Right lobe of liver (tissue), 6 donors: ENCODE results near the gene SPECC1L. TPM values are rescaled to one million over a fixed set of nuclear protein-coding genes. Genes with fewer than 3 reads are reported as not detected.

ENCODE experiments used
- ATAC-seq, 4 donors: fragments of 200-7000 bp; cut with Tn5 transposase; one replicate each; pipeline ENCODE4 v1.9.1; 2020; ENCODE audit warnings: mild to moderate bottlenecking in 4 of 4, moderate library complexity in 4 of 4
- DNase-seq, 3 donors: peaks; one replicate each; pipeline ENCODE4 v3.0.0-alpha.2; 2020
- H3K27ac ChIP-seq, 3 donors: fragments of 200-600 bp; one replicate each; pipeline ENCODE4 v1.8.0; 2022
- H3K27me3 ChIP-seq, 2 donors: fragments of 200-600 bp; one replicate each; pipeline ENCODE4 v1.8.0; 2022
- H3K36me3 ChIP-seq, 4 donors: fragments of 200-600 bp; sonication (generic) in 1 of 4; one replicate each; pipeline versions ENCODE4 v1.5.1 to v1.8.0; 2017 to 2022; ENCODE audit warnings: control low read depth in 1 of 4
- H3K4me1 ChIP-seq, 4 donors: fragments of 200-600 bp; sonication (generic) in 1 of 4; one replicate each; pipeline versions ENCODE4 v1.5.1 to v1.8.0; 2017 to 2022; ENCODE audit warnings: control low read depth in 1 of 4
- H3K4me3 ChIP-seq, 3 donors: fragments of 200-600 bp; one replicate each; pipeline ENCODE4 v1.8.0; 2022
- H3K9me3 ChIP-seq, 4 donors: fragments of 200-600 bp; sonication (generic) in 1 of 4; one replicate each; pipeline versions ENCODE4 v1.5.1 to v1.8.0; 2017 to 2022; ENCODE audit warnings: control low read depth in 1 of 4
- CTCF ChIP-seq, 4 donors: fragments of 200-600 bp in 3 of 4; fragments of 450-650 bp in 1 of 4; IDR thresholded peaks; one replicate each; pipeline versions ENCODE4 v1.5.1 to v1.8.0; 2016 to 2022; ENCODE audit warnings: antibody characterized with exemption in 4 of 4, mild to moderate bottlenecking in 2 of 4
- POLR2A ChIP-seq: fragments of 450-650 bp; IDR thresholded peaks from one replicate; pipeline ENCODE4 v1.6.1; 2017; ENCODE audit warnings: antibody characterized with exemption, mild to moderate bottlenecking
- WGBS: methylation state at CpG from one replicate; pipeline ENCODE4 v1.1.6; 2018; ENCODE audit warnings: low coverage, low lambda C conversion rate; ENCODE audit not compliant: insufficient coverage; ENCODE audit errors: missing lambda C conversion rate; 5-methylcytosine and 5-hydroxymethylcytosine counted together
- intact Hi-C, 2 donors: fragments of 100-400 bp; cut with DNase I; formaldehyde crosslinking; loops; one replicate each; pipeline versions ENCODE4 v1.11.2 to v1.14.1; 2022
- total RNA-seq, 6 experiments: library from RNA; depleted of rRNA in 2 of 6; stranded (reverse); fragments of >200 nt in 2 of 6; fragmentation: NEBNext Ultra II Directional in 3 of 6; extraction: Animal tissue kit (Norgen Biotek cat#: 25700) in 3 of 6; gene quantifications; one replicate each; pipeline versions ENCODE4 v1.1.0 to v1.2.4, GENCODE V29; 2016 to 2023
- donor health status: DM: no; HTN: yes; CAD: no.
- donor health status: DM: no; HTN: no; CAD: no.
- donor health status: DM: no; HTN: no; CAD: no.
- donor health status: DM: no; HTN: yes; CAD: no.
- donor health status: DM: no; HTN: yes; CAD: no.

Gene SPECC1L
- total RNA-seq, 6 experiments from 2014 or later: 16.3 to 26.4 (median 24.2) TPM

GRCh38 chr22:24455751-24456426, 185.3 kb downstream of the SPECC1L start:
- Histone ChIP-seq H3K27me3 (no peaks in the 10 kb centered on the region), H3K4me1 (peaks cover 0 to 13% (median 3%) of the 10 kb centered on the region in 4 donors), H3K4me3 (no peak overlapping the region), H3K27ac (no peak overlapping the region), H3K9me3 (no peaks in the 10 kb centered on the region), H3K36me3 (peaks cover 0 to 13% (median 3%) of the 10 kb centered on the region in 4 donors)
- intact Hi-C loops: no loop called here
- DNase-seq (peak; percentile 65 to 85 (median 82)), ATAC-seq (peak; percentile 84 to 87 (median 86))
- TF ChIP-seq POLR2A (no peak), CTCF (IDR thresholded peaks at IDR 0.05) (no peak)
- 34% methylated on average over 9 of the region's 9 CpGs for WGBS

DNA sequence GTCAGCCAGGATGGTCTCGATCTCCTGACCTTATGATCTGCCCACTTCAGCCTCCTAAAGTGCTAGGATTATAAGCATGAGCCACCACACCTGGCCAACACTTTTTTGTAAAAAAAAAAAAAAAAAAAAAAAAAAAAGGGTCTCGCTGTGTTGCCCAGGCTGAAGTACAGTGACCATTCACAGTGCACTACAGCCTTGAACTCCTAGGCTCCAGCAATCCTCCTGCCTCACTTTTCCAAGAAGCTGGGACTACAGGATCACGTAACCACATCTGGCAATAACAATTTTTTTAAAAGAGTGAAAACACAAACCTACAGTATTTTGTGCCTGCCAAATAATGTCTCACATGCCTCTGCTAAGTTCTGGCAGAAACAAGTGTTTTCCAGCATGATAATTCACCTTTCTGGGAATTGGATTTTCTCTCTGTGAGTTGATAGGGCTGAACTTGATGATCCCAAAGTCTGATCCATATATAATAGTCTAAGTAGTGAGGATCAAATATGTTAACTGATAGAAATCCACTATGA, 187.3 kb downstream of the SPECC1L start:
- TF ChIP-seq CTCF (IDR thresholded peaks at IDR 0.05): no peak
- no peak for TF ChIP-seq POLR2A
- H3K27me3 ChIP-seq: no peaks in the 10 kb centered on the region
- peaks cover 0 to 13% (median 5%) of the 10 kb centered on the region in 4 donors for H3K4me1 ChIP-seq
- H3K27ac ChIP-seq: no peak overlapping the region
- intact Hi-C loops: no loop called here
- 93% methylated on average over 2 of the region's 3 CpGs for WGBS
- H3K9me3 ChIP-seq: no peaks in the 10 kb centered on the region
- DNase-seq (no peak), ATAC-seq (no peak)
- peaks cover 0 to 13% (median 3%) of the 10 kb centered on the region in 4 donors for H3K36me3 ChIP-seq
- H3K4me3 ChIP-seq: no peak overlapping the region

GRCh38 chr22:24459911-24460310, 189.3 kb downstream of the SPECC1L start:
- Histone ChIP-seq H3K36me3 (peaks cover 0 to 13% (median 3%) of the 10 kb centered on the region in 4 donors), H3K9me3 (no peaks in the 10 kb centered on the region), H3K4me3 (no peak overlapping the region), H3K27ac (peak overlapping the region in 2 of 3 donors; percentile 15 to 32), H3K27me3 (no peaks in the 10 kb centered on the region), H3K4me1 (peaks cover 0 to 19% (median 5%) of the 10 kb centered on the region in 4 donors)
- DNase-seq (peak in 1 of 3 donors; percentile 10), ATAC-seq (peak in 1 of 4 donors; percentile 4)
- intact Hi-C loops: no loop called here
- WGBS: 56% methylated on average over 1 of the region's 1 CpG
- no peak for TF ChIP-seq POLR2A
- no peak for TF ChIP-seq CTCF (IDR thresholded peaks at IDR 0.05)

DNA sequence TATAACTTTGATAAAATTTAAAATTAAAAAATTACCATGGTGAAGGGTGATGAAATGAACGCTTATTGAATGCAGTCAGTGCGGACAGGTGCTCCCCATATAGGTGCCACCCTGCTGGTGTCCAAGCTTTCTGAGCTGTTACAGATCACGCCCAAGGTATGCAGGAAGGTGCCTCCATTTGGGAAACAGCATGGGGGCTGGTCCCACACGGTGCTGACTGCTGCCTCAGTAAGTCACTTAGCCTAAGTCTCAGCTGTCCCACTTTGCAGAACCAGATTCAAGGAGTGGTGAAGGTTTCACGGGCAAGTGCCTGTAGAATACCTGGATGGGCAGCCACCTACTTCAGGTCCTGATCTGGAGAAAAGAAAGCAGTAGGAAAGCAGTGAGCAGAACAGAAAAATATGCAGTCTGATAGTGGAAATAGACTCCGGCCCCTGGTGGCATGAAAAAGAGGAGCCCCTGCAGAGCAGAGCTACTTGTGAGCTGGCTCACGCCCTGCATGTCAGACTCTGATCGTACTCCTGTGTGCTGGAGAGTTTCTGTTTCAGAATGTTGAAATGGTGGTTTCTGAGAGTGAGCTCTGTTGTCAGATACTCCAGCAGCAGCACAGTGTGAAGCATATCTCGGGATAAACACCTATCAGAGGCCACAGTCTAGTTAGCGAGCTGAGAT, 189.9 kb downstream of the SPECC1L start:
- intact Hi-C loops: no loop called here
- ATAC-seq: peak in 1 of 4 donors; percentile 32
- WGBS: 59% methylated on average over 8 of the region's 10 CpGs
- H3K4me3 ChIP-seq: no peak overlapping the region
- no peaks in the 10 kb centered on the region for H3K9me3 ChIP-seq
- H3K4me1 ChIP-seq: peaks cover 0 to 14% (median 5%) of the 10 kb centered on the region in 4 donors
- H3K36me3 ChIP-seq: peaks cover 0 to 13% (median 3%) of the 10 kb centered on the region in 4 donors
- peak in 1 of 3 donors; percentile 38 for DNase-seq
- H3K27me3 ChIP-seq: no peaks in the 10 kb centered on the region
- no peak for TF ChIP-seq CTCF (IDR thresholded peaks at IDR 0.05)
- no peak for TF ChIP-seq POLR2A
- H3K27ac ChIP-seq: peak overlapping the region in 1 of 3 donors; percentile 15
